ENCODE data around the gene PCCA. TPM values are rescaled to one million over a fixed set of nuclear protein-coding genes. Genes with fewer than 3 reads are reported as not detected.

PCCA gene
- total and polyA plus RNA-seq, 2 donors from 2014 or later = 86.2 to 222 TPM

- Histone ChIP-seq H3K36me3 (ENCODE audit: control insufficient read depth in 2 of 3, insufficient read depth in 3 of 3, low read length in 3 of 3) (no peaks in the 10 kb centered on the region), H3K27me3 (ENCODE audit: control insufficient read depth, insufficient read depth, low read length) (no peaks in the 10 kb centered on the region), H3K27ac (ENCODE audit: low read depth in 2 of 2, low read length in 2 of 2) (no peak overlapping the region), H3K4me3 (ENCODE audit: low read length in 3 of 3) (no peak overlapping the region), H3K9ac (ENCODE audit: low read length in 3 of 3) (no peak overlapping the region), H3K4me1 (ENCODE audit: control insufficient read depth in 2 of 3, insufficient read depth in 2 of 3, low read depth in 1 of 3, low read length in 3 of 3) (no peaks in the 10 kb centered on the region), H3K9me3 (ENCODE audit: control insufficient read depth in 2 of 3, insufficient read depth in 1 of 3, low read length in 3 of 3) (no peaks in the 10 kb centered on the region)
- FAIRE-seq (no peak), DNase-seq (no peak)
- intact Hi-C loops (cut with DNase I) = no loop called here
- TF ChIP-seq CTCF (IDR thresholded peaks at IDR 0.05; ENCODE audit: borderline replicate concordance, extremely low read depth, insufficient read depth) = no peak
These were observed 122.3 kb downstream of the PCCA start for GRCh38 chr13:100211016-100211710.

GRCh38 chr13:100212904-100213553, 124.1 kb downstream of the PCCA start:
- no peaks in the 10 kb centered on the region for H3K36me3 ChIP-seq (ENCODE audit: control insufficient read depth in 2 of 3, insufficient read depth in 3 of 3, low read length in 3 of 3)
- no peak overlapping the region for H3K9ac ChIP-seq (ENCODE audit: low read length in 3 of 3)
- intact Hi-C loops (cut with DNase I) = no loop called here
- no peaks in the 10 kb centered on the region for H3K9me3 ChIP-seq (ENCODE audit: control insufficient read depth in 2 of 3, insufficient read depth in 1 of 3, low read length in 3 of 3)
- no peak overlapping the region for H3K27ac ChIP-seq (ENCODE audit: low read depth in 2 of 2, low read length in 2 of 2)
- no peak for DNase-seq
- no peak for FAIRE-seq
- no peak overlapping the region for H3K4me3 ChIP-seq (ENCODE audit: low read length in 3 of 3)
- TF ChIP-seq CTCF (IDR thresholded peaks at IDR 0.05; ENCODE audit: borderline replicate concordance, extremely low read depth, insufficient read depth) = no peak
- H3K27me3 ChIP-seq (ENCODE audit: control insufficient read depth, insufficient read depth, low read length) = no peaks in the 10 kb centered on the region
- no peaks in the 10 kb centered on the region for H3K4me1 ChIP-seq (ENCODE audit: control insufficient read depth in 2 of 3, insufficient read depth in 2 of 3, low read depth in 1 of 3, low read length in 3 of 3)

GRCh38 chr13:100213576-100213975, 124.7 kb downstream of the PCCA start:
- FAIRE-seq (no peak), DNase-seq (no peak)
- Histone ChIP-seq H3K4me1 (ENCODE audit: control insufficient read depth in 2 of 3, insufficient read depth in 2 of 3, low read depth in 1 of 3, low read length in 3 of 3) (no peaks in the 10 kb centered on the region), H3K9ac (ENCODE audit: low read length in 3 of 3) (no peak overlapping the region), H3K27ac (ENCODE audit: low read depth in 2 of 2, low read length in 2 of 2) (no peak overlapping the region), H3K27me3 (ENCODE audit: control insufficient read depth, insufficient read depth, low read length) (no peaks in the 10 kb centered on the region), H3K4me3 (ENCODE audit: low read length in 3 of 3) (no peak overlapping the region), H3K9me3 (ENCODE audit: control insufficient read depth in 2 of 3, insufficient read depth in 1 of 3, low read length in 3 of 3) (no peaks in the 10 kb centered on the region), H3K36me3 (ENCODE audit: control insufficient read depth in 2 of 3, insufficient read depth in 3 of 3, low read length in 3 of 3) (no peaks in the 10 kb centered on the region)
- intact Hi-C loops (cut with DNase I) = no loop called here
- no peak for TF ChIP-seq CTCF (IDR thresholded peaks at IDR 0.05; ENCODE audit: borderline replicate concordance, extremely low read depth, insufficient read depth)
